DND-41 (cell line): ENCODE data around the gene C18orf63.

Experiments
- ATAC-seq: fragments of 200-7000 bp; cut with Tn5 transposase; 3 replicates; pipeline ENCODE4 v1.9.1; 2021; ENCODE audit warnings: low read depth; ENCODE audit not compliant: insufficient read depth
- DNase-seq: peaks from one replicate; pipeline ENCODE4 v3.0.0-alpha.2; 2020
- H2AFZ ChIP-seq: 2 replicates; pipeline ENCODE4 v1.6.0; 2012; ENCODE audit warnings: low read depth, low read length
- H3K27ac ChIP-seq: 2 replicates; pipeline ENCODE4 v1.5.1; 2012; ENCODE audit warnings: low read length, inconsistent platforms
- H3K27me3 ChIP-seq: fragments of 200-600 bp; sonication (generic); 2 replicates; pipeline ENCODE4 v1.6.0; 2012; ENCODE audit warnings: low read length, mild to moderate bottlenecking, inconsistent platforms; ENCODE audit not compliant: insufficient read depth, poor library complexity
- H3K36me3 ChIP-seq: 2 replicates; pipeline ENCODE4 v1.5.1; 2012; ENCODE audit warnings: low read length, inconsistent platforms; ENCODE audit not compliant: insufficient read depth
- H3K4me1 ChIP-seq: 2 replicates; pipeline ENCODE4 v1.5.1; 2012; ENCODE audit warnings: mild to moderate bottlenecking, low read length; ENCODE audit not compliant: insufficient read depth
- H3K4me2 ChIP-seq: 2 replicates; pipeline ENCODE4 v1.6.0; 2012; ENCODE audit warnings: mild to moderate bottlenecking, moderate library complexity, low read length, inconsistent platforms; ENCODE audit not compliant: insufficient read depth
- H3K4me3 ChIP-seq, 2 experiments: fragments of 200-600 bp in 1 of 2; shearing (Covaris generic) in 1 of 2; 2 replicates each; pipeline ENCODE4 v1.5.1; 2012 to 2016; ENCODE audit warnings: inconsistent platforms in 2 of 2, low read length in 2 of 2, mild to moderate bottlenecking in 2 of 2, low read depth in 1 of 2, moderate library complexity in 1 of 2
- H3K79me2 ChIP-seq: 2 replicates; pipeline ENCODE4 v1.6.0; 2012; ENCODE audit warnings: low read length, inconsistent platforms; ENCODE audit not compliant: insufficient read depth
- H3K9ac ChIP-seq: 2 replicates; pipeline ENCODE4 v1.6.0; 2012; ENCODE audit warnings: low read depth, mild to moderate bottlenecking, inconsistent platforms, low read length, moderate library complexity
- H3K9me3 ChIP-seq: 2 replicates; pipeline ENCODE4 v1.5.1; 2012; ENCODE audit warnings: low read length, moderate library complexity, mild to moderate bottlenecking, inconsistent platforms; ENCODE audit not compliant: insufficient read depth, severe bottlenecking
- H4K20me1 ChIP-seq: 2 replicates; pipeline ENCODE4 v1.6.0; 2012; ENCODE audit warnings: low read length; ENCODE audit not compliant: insufficient read depth
- EZH2 ChIP-seq: IDR thresholded peaks from 3 replicates; pipeline ENCODE4 v1.6.1; 2012; ENCODE audit warnings: borderline replicate concordance, low read depth, mild to moderate bottlenecking, moderate library complexity, low read length, inconsistent platforms; ENCODE audit not compliant: severe bottlenecking
- TF ChIP-seq, protein P1 (sequence below): IDR thresholded peaks from 2 replicates; pipeline ENCODE4 v1.5.1; 2012; ENCODE audit warnings: borderline replicate concordance, low read length, moderate library complexity, mild to moderate bottlenecking; ENCODE audit not compliant: poor library complexity, severe bottlenecking; ENCODE audit errors: extremely low read depth

C18orf63 gene

DNA sequence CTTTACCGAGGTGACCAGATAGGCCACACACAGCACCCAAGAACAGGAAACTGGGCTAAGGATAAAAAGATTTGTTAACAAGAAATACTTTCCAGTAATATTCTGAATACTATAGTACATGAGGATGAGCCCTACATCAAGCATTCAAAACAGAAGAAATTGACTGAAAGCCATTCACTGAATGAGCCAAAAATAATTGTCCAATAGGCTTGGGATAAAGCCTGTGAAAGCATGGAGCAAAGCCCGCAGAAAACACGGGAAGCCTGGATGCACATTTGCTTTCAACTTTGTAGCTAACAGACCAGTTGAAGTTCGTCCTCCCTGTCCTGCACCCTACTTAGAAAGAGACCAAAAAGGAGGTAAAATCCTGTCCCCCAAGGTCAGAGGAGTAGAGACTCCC, 85.2 kb downstream of the C18orf63 start:
- Histone ChIP-seq H3K79me2 (no peaks in the 10 kb centered on the region), H3K27ac (no peak overlapping the region), H4K20me1 (no peaks in the 10 kb centered on the region; the same call in 1 of the 2 replicates), H2AFZ (no peak overlapping the region), H3K4me3 (no peak overlapping the region), H3K27me3 (no peaks in the 10 kb centered on the region), H3K36me3 (no peaks in the 10 kb centered on the region), H3K9ac (no peak overlapping the region), H3K4me2 (no peak overlapping the region), H3K9me3 (no peaks in the 10 kb centered on the region), H3K4me1 (no peaks in the 10 kb centered on the region)
- no peak for ATAC-seq
- no peak for TF ChIP-seq EZH2
- TF ChIP-seq, protein P1, sequence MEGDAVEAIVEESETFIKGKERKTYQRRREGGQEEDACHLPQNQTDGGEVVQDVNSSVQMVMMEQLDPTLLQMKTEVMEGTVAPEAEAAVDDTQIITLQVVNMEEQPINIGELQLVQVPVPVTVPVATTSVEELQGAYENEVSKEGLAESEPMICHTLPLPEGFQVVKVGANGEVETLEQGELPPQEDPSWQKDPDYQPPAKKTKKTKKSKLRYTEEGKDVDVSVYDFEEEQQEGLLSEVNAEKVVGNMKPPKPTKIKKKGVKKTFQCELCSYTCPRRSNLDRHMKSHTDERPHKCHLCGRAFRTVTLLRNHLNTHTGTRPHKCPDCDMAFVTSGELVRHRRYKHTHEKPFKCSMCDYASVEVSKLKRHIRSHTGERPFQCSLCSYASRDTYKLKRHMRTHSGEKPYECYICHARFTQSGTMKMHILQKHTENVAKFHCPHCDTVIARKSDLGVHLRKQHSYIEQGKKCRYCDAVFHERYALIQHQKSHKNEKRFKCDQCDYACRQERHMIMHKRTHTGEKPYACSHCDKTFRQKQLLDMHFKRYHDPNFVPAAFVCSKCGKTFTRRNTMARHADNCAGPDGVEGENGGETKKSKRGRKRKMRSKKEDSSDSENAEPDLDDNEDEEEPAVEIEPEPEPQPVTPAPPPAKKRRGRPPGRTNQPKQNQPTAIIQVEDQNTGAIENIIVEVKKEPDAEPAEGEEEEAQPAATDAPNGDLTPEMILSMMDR, result no peak
- no peak for DNase-seq

DNA sequence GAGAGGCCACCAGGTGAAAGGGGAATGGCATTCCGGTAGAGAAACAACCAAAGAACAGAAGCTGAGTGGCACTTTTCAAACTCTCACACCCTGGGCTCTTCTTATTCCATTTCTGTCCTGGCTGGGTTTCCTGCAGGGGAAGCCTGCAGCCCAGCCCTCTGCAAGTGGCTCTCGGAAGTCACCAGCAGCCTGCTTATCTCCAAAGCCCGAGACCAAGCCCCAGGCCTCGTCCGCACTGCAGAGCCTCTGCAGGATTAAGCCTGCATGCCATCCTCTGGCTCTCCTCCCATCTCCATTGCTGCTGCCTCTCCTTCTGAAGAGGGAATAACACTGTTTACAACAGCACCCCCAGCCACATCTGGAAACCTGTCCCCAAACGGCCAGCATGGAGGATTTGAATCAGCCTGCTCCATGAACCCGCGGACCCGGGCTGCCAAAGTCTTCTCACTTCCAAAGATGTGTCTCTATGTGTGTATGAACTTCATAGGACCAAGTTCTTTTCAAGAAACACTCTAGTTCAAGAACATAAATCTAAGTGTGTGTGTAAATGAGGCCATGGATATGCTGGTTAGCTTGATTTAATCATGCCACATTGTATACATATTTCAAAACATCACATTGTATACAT, 87.3 kb downstream of the C18orf63 start:
- H3K79me2 ChIP-seq, result no peaks in the 10 kb centered on the region
- no peaks in the 10 kb centered on the region for H4K20me1 ChIP-seq
- DNase-seq (no peak), ATAC-seq (no peak)
- H3K9me3 ChIP-seq, result no peaks in the 10 kb centered on the region
- H3K4me3 ChIP-seq, result no peak overlapping the region
- H3K27me3 ChIP-seq, result no peaks in the 10 kb centered on the region
- H3K4me2 ChIP-seq, result no peak overlapping the region
- no peak overlapping the region for H3K9ac ChIP-seq
- H3K36me3 ChIP-seq, result no peaks in the 10 kb centered on the region
- H3K27ac ChIP-seq, result no peak overlapping the region
- H2AFZ ChIP-seq, result no peak overlapping the region
- H3K4me1 ChIP-seq, result no peaks in the 10 kb centered on the region
- TF ChIP-seq EZH2, result no peak
- TF ChIP-seq, protein P1, result no peak

DNA sequence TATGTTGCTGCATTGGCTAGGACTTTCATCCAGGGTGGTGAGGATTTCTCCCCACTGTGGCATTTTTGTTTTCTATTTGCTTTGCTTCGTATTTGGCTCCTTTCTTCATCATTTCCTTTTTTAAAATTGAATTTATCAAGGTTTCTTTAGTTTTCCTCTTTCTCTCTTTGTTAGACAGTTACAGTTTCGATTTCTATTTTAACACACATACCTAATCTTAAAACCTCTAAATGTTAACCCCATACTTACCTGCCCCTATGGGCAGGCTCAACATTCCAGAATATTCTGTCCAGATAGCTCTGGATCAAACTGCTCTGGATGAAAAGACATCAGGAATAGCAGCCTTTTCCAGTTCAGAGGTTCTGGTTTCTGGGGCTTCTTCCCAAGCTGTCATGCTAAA, 92.2 kb downstream of the C18orf63 start:
- no peaks in the 10 kb centered on the region for H3K79me2 ChIP-seq
- H3K4me2 ChIP-seq, result no peak overlapping the region
- DNase-seq, result no peak
- H3K4me3 ChIP-seq, result no peak overlapping the region
- TF ChIP-seq EZH2, result no peak
- TF ChIP-seq, protein P1, result no peak
- peaks cover under 1% of the 10 kb centered on the region for H3K27me3 ChIP-seq
- no peak for ATAC-seq
- H3K27ac ChIP-seq, result no peak overlapping the region
- H4K20me1 ChIP-seq, result no peaks in the 10 kb centered on the region
- H3K36me3 ChIP-seq, result no peaks in the 10 kb centered on the region
- H2AFZ ChIP-seq, result no peak overlapping the region
- H3K9me3 ChIP-seq, result no peaks in the 10 kb centered on the region
- H3K9ac ChIP-seq, result no peak overlapping the region
- no peaks in the 10 kb centered on the region for H3K4me1 ChIP-seq
